ENCODE results near the gene DNALI1.

DNA sequence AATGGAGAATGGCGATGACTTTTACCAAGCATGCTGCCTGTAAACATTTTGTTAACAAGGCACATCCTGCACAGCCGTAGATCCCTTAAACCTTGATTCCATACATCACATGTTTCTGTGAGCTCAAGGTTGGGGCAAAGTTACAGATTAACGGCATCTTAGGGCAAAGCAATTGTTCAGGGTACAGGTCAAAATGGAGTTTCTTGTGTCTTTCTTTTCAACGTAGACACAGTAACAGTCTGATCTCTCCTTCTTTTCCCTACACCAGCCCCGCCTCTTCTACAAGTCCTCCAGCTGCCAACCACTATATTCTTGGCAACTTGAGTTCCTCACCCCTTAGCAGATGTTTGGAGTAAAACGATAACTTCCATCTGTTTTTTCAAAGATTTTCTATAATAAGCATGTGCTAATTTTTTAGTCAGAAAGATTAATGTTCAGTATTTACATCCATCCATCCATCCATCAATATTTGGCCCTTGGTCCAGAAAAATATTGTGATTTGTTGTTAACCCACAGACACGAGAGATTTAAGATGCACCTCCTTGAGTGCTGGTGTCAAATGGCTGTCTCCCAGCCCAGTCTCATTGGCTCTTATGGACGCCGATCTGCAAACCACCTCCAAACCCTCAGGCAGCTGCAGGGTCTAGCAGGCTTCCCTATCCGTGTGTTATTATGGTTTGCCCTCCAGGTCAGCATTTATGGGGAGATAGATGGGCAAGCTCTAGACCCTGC, 3.8 kb downstream of the DNALI1 start:
- TF ChIP-seq, protein P1, sequence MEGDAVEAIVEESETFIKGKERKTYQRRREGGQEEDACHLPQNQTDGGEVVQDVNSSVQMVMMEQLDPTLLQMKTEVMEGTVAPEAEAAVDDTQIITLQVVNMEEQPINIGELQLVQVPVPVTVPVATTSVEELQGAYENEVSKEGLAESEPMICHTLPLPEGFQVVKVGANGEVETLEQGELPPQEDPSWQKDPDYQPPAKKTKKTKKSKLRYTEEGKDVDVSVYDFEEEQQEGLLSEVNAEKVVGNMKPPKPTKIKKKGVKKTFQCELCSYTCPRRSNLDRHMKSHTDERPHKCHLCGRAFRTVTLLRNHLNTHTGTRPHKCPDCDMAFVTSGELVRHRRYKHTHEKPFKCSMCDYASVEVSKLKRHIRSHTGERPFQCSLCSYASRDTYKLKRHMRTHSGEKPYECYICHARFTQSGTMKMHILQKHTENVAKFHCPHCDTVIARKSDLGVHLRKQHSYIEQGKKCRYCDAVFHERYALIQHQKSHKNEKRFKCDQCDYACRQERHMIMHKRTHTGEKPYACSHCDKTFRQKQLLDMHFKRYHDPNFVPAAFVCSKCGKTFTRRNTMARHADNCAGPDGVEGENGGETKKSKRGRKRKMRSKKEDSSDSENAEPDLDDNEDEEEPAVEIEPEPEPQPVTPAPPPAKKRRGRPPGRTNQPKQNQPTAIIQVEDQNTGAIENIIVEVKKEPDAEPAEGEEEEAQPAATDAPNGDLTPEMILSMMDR (conservative IDR thresholded peaks at IDR 0.05; ENCODE audit: low read depth, low read length), result no peak
- TF ChIP-seq EZH2 (IDR thresholded peaks at IDR 0.05; ENCODE audit: low read length, unreplicated experiment), result no peak
